HG03432 (cell line): ENCODE data around the gene IRF2.
A peak's percentile ranks its signal among the peaks of the same experiment; 100 is the strongest.

Source experiments
- ATAC-seq: cut with Tn5 transposase; IDR thresholded peaks from one replicate; pipeline ENCODE4 v1.9.1; 2021; ENCODE audit warnings: mild to moderate bottlenecking, moderate library complexity; ENCODE audit not compliant: unreplicated experiment

IRF2 gene

DNA sequence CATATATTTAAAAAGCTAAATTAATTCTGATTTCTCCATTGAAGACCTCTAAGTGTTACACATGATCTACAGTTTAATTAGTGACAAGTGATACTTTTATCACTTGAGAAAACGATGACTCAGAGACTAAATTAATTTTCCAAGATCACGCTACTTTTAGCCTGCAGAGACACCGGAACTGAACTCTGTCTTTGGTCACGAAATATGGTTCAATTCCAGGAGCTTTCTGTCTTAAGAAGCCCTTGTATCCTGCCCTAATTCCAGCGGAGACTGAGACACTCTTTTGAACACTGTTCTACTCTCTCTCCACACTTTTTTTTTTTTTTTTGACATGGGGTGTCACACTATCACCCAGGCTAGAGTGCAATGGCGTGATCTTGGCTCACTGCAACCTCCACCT lies 63.6 kb downstream of the IRF2 start:
- ATAC-seq, result no peak

GRCh38 chr4:184409911-184410692 lies 64.2 kb downstream of the IRF2 start:
- ATAC-seq, result peak; percentile 73

GRCh38 chr4:184409502-184409901 lies 64.8 kb downstream of the IRF2 start:
- ATAC-seq, result no peak

- no peak for ATAC-seq
Measured at GRCh38 chr4:184408684-184409081, 65.7 kb downstream of the IRF2 start.

DNA sequence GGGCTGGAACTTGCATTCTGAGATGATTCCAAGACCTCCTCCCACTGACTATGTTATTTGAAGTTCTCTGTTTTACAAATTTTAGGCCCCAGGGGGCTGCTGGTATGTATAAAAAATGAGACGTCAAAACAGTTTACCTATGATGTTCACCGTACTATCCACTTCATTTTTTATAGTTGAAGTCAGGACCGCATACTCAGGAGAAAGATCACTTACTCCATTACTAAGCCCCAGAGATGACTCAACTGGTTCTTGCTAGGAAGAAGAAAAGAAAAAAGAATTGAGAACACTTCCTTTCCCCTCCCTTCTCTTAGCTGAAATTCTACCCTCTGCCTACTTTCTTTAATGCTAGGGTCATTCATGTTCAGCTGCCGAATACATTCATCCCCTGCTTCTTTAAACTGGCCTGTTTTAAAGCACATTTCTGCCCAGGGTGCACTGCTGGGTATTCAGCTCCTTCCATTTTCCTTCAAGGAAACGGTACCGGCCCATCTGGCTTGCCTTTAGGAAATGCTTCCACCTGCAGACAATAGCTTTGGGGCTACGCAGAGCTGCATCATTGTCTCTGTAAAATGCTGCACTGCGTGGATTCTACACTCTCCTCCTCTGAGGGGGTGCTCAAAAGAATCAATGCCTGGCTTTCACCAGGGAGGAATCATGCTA lies 66.2 kb downstream of the IRF2 start:
- ATAC-seq, result no peak

- ATAC-seq, result no peak
Measured at GRCh38 chr4:184406958-184407391, 67.4 kb downstream of the IRF2 start.

DNA sequence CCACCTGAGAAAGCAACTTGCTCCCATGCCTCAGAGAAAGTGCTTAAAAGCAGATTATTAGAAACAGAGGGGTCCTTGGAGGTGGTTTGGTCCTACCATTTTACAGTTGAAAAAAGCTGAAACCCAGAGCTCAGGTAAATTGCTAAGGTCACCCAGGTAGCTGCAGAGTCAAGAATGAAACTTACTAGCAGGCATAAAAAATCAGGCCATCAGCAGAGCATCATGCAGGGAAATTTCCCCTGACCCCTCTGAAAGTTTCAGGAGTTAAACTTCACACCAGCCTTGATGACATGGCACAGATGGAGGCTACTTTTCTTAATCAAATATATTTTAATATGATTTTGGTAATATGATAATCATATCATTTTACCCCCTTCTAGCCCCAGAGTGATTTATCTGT lies 70.3 kb downstream of the IRF2 start:
- no peak for ATAC-seq

DNA sequence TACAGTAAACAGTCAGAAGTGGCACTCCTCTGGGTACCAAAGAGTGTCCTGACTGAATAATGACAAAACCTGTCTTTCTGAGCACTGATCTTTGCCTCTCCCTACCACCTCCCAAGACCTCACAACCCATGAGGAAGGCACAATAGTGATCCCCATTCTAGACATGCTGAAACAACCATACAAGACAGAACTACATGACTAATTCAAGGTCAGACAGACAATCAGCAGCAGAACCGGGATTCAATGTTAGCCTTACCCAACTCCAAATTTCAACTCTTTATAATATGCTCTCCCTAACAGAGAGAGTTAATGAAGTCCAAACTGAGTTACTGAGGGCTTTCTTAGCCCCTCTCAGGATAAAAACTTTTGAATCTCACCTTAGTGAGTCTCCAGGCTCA lies 71.0 kb downstream of the IRF2 start:
- peak; percentile 27 for ATAC-seq

- peak; percentile 46 for ATAC-seq
Measured at GRCh38 chr4:184402740-184403383, 71.5 kb downstream of the IRF2 start.

- no peak for ATAC-seq
Measured at GRCh38 chr4:184402239-184402638, 72.1 kb downstream of the IRF2 start.

- no peak for ATAC-seq
Measured at GRCh38 chr4:184401397-184402171, 72.8 kb downstream of the IRF2 start.

- ATAC-seq, result no peak
Measured at GRCh38 chr4:184400891-184401290, 73.5 kb downstream of the IRF2 start.

DNA sequence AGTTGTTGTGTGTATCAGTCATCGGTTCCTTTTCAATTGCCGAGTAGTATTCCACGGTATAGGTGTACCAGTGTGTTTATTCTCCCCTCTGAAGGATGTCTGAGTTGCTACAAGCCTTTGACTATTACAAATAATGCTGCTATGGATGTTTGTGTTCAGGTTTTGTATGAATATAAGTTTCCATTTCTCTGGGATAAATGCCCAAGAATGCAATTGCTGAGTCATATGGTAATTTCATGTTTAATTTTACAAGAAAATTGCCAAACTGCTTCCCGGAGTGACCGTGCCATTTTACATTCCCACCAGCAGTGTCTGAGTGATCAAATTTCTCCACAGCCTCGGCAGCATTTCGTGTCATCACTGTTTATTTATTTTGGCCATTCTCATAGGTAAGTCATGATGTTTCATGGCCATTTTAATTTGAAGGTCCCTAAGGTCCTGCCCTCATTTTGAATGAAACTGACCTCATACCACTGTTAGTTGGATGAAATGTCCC lies 73.9 kb downstream of the IRF2 start:
- no peak for ATAC-seq

DNA sequence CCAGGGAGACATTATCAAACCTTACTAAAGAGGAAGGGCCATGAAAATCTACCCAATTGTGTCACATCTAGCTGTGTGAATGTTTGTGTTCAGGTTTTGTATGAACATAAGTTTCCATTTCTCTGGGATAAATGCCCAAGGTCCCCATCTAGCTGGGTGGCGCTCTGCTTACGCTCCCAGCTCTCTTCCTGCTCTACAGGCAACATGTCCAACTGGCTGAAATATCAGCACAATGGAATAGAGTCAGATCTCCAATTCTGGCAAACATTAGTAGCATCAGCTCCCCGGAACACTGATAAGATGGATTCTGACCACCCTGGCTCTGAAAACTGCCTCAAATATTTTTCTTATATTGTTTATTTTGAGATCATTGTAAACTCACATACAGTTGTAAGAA lies 74.8 kb downstream of the IRF2 start:
- no peak for ATAC-seq

DNA sequence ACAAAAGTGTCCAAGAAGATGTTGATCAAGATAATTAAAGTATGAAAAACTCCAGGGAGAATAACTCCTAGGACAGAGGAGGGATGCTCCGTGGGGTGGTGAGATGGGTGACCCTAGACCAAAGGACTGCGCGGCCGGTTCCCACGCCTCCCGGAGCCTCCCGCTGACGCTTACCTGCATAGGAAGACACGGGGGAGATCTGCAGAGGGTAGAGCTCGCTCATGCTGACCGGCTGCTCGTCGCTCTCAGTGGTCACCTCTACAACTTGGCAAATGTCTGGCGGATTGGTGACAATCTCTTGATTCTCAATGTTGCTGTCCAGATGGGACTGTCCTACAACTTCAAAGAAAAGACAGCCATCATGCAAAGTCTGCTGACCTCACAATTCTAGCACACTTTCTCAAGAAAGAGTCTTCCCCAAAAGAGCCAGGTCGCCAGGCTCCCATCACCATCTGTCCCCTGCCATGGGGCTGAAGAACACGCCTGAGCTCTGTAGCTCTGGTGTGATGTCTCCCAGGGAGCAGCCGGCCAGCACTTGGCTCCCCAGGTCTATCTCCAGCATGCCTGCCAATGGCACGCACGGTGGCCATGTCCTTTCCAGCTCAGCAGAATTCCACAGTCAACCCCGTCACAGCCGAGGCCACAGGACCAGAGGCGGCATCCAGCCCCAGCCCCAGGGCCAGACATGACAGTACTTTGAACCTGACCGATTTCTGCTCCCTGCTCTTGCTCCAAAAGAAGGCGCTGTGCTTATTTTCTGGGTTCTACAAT lies 75.4 kb downstream of the IRF2 start:
- no peak for ATAC-seq

GRCh38 chr4:184397516-184398163 lies 76.7 kb downstream of the IRF2 start:
- ATAC-seq, result no peak

DNA sequence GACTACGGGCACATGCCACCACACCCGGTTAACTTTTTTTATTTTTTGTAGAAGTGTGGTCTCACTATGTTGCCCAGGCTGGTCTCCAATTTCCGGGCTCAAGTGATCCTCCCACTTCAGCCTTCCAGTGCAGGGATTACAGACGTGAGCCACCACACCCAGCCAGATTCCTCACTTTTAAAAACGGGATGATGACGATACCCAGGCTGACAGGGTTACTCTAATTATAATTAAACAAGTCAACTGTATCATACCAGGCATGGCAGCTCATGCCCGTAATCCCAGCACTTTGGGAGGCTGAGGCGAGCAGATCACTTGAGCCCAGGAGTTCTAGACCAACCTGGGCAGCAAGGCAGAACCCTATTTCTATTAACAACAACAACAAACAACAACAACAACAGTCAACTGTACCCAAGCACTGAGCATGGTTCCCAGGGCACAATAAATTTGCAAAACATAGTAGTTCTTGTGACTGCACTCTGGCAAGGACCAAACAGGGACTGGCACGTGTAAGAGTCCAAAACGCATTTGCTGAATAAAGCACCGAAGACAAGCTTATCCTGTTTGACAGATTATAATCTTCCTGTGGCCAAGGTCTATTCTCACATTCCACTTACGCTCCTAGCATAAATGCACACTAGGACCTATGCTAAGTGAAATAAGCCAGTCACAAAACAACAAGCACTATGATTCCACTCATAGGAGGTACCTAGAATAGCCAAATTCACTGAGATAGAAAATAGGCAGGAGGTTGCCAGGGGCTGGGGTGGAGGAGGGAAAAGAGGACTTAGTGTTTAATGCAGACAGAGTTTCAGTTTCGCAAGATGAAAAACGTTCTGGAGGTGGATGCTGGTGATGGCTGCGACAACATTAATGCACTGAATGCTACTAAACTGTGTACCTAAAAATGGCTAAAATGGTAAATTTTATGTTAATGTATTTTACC lies 77.5 kb downstream of the IRF2 start:
- ATAC-seq, result no peak

DNA sequence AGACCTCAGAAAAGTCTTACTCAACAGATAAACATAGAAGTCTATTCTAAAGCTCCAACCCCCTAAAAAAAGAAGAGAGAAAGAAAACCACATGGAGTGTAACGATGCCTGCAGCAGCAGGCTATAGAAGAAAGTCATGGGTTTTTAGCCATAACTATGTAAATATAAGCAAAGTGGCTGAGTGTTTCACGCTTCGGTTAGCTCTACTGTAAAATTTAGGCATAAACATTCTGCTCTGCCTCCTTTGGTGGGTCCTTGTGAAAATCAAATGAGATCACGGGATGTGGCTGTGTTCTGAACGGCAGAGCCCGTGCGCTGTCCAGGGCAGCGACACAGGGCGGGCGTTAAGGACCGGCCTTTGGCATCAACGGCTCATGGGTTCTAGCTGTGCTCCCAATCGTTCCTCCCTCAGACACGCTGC lies 78.4 kb downstream of the IRF2 start:
- ATAC-seq, result peak; percentile 83

GRCh38 chr4:184395451-184395917 lies 78.9 kb downstream of the IRF2 start:
- peak; percentile 6 for ATAC-seq
